8988T (cell line): ENCODE results near the gene FOLR1.
A peak's percentile ranks its signal among the peaks of the same experiment; 100 is the strongest.

Experiments
- DNase-seq: peaks from one replicate; pipeline ENCODE4 v3.0.0; 2011

The FOLR1 gene

DNA sequence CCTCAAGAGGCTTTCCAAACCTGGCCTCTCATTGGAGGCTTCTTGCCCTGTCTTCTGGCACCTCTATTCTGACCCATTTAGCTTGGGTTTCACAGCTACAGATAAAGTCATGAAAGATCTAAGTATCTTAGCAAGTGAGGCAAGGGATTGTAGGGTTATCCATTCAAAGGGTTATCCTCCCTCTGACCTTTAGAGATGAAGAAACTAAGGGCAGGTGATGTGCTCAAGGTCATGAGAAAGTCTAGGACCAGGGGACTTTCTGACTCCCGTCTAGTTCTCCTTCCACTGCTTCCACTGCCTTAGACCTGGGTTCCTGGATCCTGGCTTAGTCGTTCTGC is 44.8 kb downstream of the FOLR1 start:
- DNase-seq, result no peak

DNA sequence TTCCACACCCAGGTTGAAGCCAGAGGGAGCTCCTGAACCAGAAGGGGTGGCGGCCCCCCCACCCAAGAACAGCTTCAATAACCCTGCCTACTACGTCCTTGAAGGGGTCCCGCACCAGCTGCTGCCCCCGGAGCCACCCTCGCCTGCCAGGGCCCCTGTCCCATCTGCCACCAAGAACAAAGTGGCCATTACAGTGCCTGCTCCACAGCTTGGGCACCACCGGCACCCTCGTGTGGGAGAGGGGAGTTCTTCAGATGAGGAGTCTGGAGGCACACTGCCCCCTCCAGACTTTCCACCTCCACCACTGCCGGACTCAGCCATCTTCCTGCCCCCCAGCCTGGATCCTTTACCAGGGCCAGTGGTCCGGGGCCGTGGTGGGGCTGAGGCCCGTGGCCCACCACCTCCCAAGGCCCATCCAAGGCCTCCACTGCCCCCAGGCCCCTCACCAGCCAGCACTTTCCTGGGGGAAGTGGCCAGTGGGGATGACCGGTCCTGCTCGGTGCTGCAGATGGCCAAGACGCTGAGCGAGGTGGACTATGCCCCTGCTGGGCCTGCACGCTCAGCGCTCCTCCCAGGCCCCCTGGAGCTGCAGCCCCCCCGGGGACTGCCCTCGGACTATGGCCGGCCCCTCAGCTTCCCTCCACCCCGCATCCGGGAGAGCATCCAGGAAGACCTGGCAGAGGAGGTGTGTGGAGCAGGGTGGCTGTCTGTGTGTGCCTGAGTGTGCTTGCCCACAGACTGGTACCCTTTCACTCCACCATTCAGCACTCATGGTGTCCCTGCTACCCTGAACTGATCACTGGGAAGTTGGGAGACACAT is 45.4 kb downstream of the FOLR1 start:
- DNase-seq, result peak; percentile 72

- DNase-seq, result peak; percentile 100
These were observed 46.1 kb downstream of the FOLR1 start for GRCh38 chr11:72238040-72238450.

- DNase-seq, result peak; percentile 48
These were observed 46.8 kb downstream of the FOLR1 start for GRCh38 chr11:72238492-72239312.

- DNase-seq, result peak; percentile 79
These were observed 47.4 kb downstream of the FOLR1 start for GRCh38 chr11:72239313-72239848.

- no peak for DNase-seq
These were observed 48.0 kb downstream of the FOLR1 start for GRCh38 chr11:72239849-72240460.

- peak; percentile 74 for DNase-seq
These were observed 48.7 kb downstream of the FOLR1 start for GRCh38 chr11:72240461-72241290.

GRCh38 chr11:72241291-72241781 is 49.4 kb downstream of the FOLR1 start:
- DNase-seq, result peak; percentile 70

- DNase-seq, result peak; percentile 32
These were observed 50.2 kb downstream of the FOLR1 start for GRCh38 chr11:72242141-72242540.

- DNase-seq, result peak; percentile 56
These were observed 51.5 kb downstream of the FOLR1 start for GRCh38 chr11:72243173-72244059.

- no peak for DNase-seq
These were observed 52.1 kb downstream of the FOLR1 start, which contains the start of gene PHOX2A for GRCh38 chr11:72244060-72244360. Gene PHOX2A (minus strand): TSS chr11:72244176. CDS start chr11:72244004, 172 bp downstream.

GRCh38 chr11:72244361-72245262 is 52.7 kb downstream of the FOLR1 start:
- peak; percentile 51 for DNase-seq

DNA sequence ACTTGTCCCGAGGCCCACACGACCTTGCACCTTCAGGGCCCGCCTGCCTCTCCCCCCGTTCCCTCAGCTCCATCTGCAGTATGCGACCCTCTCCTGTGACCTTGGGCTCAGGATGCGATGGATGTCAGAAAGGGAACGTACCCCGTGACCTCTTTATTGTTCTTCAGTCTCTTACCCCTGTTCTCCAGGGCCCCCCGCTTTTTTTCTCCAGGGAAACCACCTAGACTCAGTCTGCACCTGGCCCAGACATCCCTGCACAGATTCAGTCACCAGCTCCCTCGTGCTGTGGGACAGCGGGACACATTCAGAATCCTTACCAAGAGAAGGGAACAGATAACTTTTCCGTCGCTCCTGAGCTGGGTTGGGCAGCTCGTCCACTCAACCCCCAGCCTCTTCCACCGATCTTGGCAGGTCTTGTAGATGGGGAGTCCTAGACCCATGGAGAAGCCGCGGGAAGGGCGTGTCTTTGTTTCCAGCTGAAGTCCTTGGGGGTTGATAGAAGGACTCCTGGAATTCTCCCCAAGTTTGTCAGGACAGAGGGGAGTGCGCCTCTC is 53.4 kb downstream of the FOLR1 start:
- peak; percentile 28 for DNase-seq
